A549 (cell line): ENCODE data around the gene LRIG1. TPM values are rescaled to one million over a fixed set of nuclear protein-coding genes. Genes with fewer than 3 reads are reported as not detected.

Experiments
- ATAC-seq, 2 experiments: fragments of 200-7000 bp in 1 of 2; fragments of >200 bp in 1 of 2; cut with Nextera tagmentation in 1 of 2; cut with Tn5 transposase in 1 of 2; 3 replicates each; pipeline versions ENCODE4 v1.8.0 to v1.9.1; 2018 to 2020; ENCODE audit warnings: mild to moderate bottlenecking in 1 of 2, moderate library complexity in 1 of 2
- CTCF ChIA-PET: fragments of 300-600 bp; sonication (Branson Sonifier 250); formaldehyde crosslinking; extraction: SDS; loops from one replicate; lab custom pipeline; 2021; ENCODE audit warnings: antibody characterized with exemption, inconsistent platforms; lab: Yijun Ruan, JAX
- POLR2A ChIA-PET: fragments of 350-600 bp; formaldehyde crosslinking; extraction: SDS; loops from one replicate; lab custom pipeline; 2021; ENCODE audit warnings: antibody characterized with exemption, inconsistent platforms; lab: Yijun Ruan, JAX
- DNase-seq, 2 experiments: peaks; one replicate each; pipeline versions ENCODE4 v3.0.0 to v3.0.0-alpha.2; 2011 to 2016; ENCODE audit warnings: low read depth in 1 of 2, low spot score in 1 of 2
- FAIRE-seq: peaks from 2 replicates; lab custom pipeline; 2011; peaks lifted over from hg19 to GRCh38; lab: Jason Lieb, UNC
- H3K27ac ChIP-seq, 2 experiments: fragments of >200 bp; sonication (Bioruptor Twin); formaldehyde crosslinking; 3 replicates each; pipeline ENCODE4 v1.5.1; 2016 to 2017
- H3K4me1 ChIP-seq: fragments of >200 bp; sonication (Bioruptor Twin); formaldehyde crosslinking; 3 replicates; pipeline ENCODE4 v1.6.1; 2016
- H3K4me2 ChIP-seq: fragments of >200 bp; sonication (Bioruptor Twin); formaldehyde crosslinking; 3 replicates; pipeline ENCODE4 v1.6.1; 2016
- H3K4me3 ChIP-seq: fragments of >200 bp; sonication (Bioruptor Twin); formaldehyde crosslinking; 3 replicates; pipeline ENCODE4 v1.5.1; 2016
- H3K9me3 ChIP-seq: fragments of >200 bp; sonication (Bioruptor Twin); formaldehyde crosslinking; 3 replicates; pipeline ENCODE4 v1.6.1; 2016
- CBX2 ChIP-seq: fragments of 200-600 bp; sonication (generic); IDR thresholded peaks from 2 replicates; pipeline ENCODE4 v1.6.1; 2016; ENCODE audit warnings: low read depth, mild to moderate bottlenecking, borderline replicate concordance
- CBX8 ChIP-seq: fragments of 200-600 bp; sonication (generic); IDR thresholded peaks from 2 replicates; pipeline ENCODE4 v1.6.1; 2016
- CHD2 ChIP-seq: fragments of 150-350 bp; IDR thresholded peaks from 2 replicates; pipeline ENCODE4 v1.6.1; 2014; ENCODE audit warnings: low read length; ENCODE audit not compliant: partially characterized antibody
- CHD4 ChIP-seq: fragments of 200-600 bp; sonication (generic); IDR thresholded peaks from 2 replicates; pipeline ENCODE4 v1.6.1; 2016; ENCODE audit warnings: antibody characterized with exemption, mild to moderate bottlenecking, borderline replicate concordance
- EHF ChIP-seq: fragments of 250-450 bp; sonication (Bioruptor Pico); IDR thresholded peaks from 2 replicates; pipeline ENCODE4 v1.5.0; 2020; ENCODE audit warnings: mild to moderate bottlenecking
- EHMT2 ChIP-seq: fragments of 200-600 bp; sonication (generic); IDR thresholded peaks from 2 replicates; pipeline ENCODE4 v1.6.1; 2016; ENCODE audit warnings: antibody characterized with exemption, low read depth, mild to moderate bottlenecking, moderate library complexity
- EP300 ChIP-seq, 2 experiments: fragments of >200 bp; sonication (Bioruptor Twin); formaldehyde crosslinking; IDR thresholded peaks; 2 replicates in 1 of 2; 3 replicates in 1 of 2; pipeline ENCODE4 v1.6.1; 2016 to 2017
- ESRRA ChIP-seq: fragments of 150-350 bp; IDR thresholded peaks from 2 replicates; pipeline ENCODE4 v1.6.1; 2014; ENCODE audit warnings: mild to moderate bottlenecking, low read length, borderline replicate concordance
- FOXS1 ChIP-seq: fragments of 250-450 bp; sonication (Bioruptor Pico); IDR thresholded peaks from 2 replicates; pipeline ENCODE4 v1.5.0; 2020; ENCODE audit warnings: mild to moderate bottlenecking, moderate library complexity
- GATA3 ChIP-seq: IDR thresholded peaks from 2 replicates; pipeline ENCODE4 v1.6.1; 2012; ENCODE audit warnings: borderline replicate concordance
- HDAC2 ChIP-seq: fragments of 200-600 bp; sonication (generic); IDR thresholded peaks from 2 replicates; pipeline ENCODE4 v1.6.1; 2016
- HOXB13 ChIP-seq: fragments of 250-450 bp; sonication (Bioruptor Pico); IDR thresholded peaks from 2 replicates; pipeline ENCODE4 v1.5.0; 2020; ENCODE audit warnings: low read depth, mild to moderate bottlenecking, moderate library complexity
- HOXB5 ChIP-seq: fragments of 250-450 bp; sonication (Bioruptor Pico); IDR thresholded peaks from 2 replicates; pipeline ENCODE4 v1.5.0; 2020; ENCODE audit warnings: mild to moderate bottlenecking, moderate library complexity
- JUN ChIP-seq, 2 experiments: fragments of >200 bp; sonication (Bioruptor Twin); formaldehyde crosslinking; IDR thresholded peaks; 2 replicates in 1 of 2; 3 replicates in 1 of 2; pipeline ENCODE4 v1.6.1; 2016 to 2017
- JUNB ChIP-seq: fragments of >200 bp; sonication (Bioruptor Twin); formaldehyde crosslinking; IDR thresholded peaks from 2 replicates; pipeline ENCODE4 v1.6.1; 2016
- KDM1A ChIP-seq: fragments of 200-600 bp; sonication (generic); IDR thresholded peaks from 2 replicates; pipeline ENCODE4 v1.6.1; 2016; ENCODE audit warnings: low read depth, mild to moderate bottlenecking
- KDM5A ChIP-seq: fragments of 200-600 bp; sonication (generic); IDR thresholded peaks from 2 replicates; pipeline ENCODE4 v1.6.1; 2016; ENCODE audit warnings: antibody characterized with exemption, mild to moderate bottlenecking
- MAFK ChIP-seq: fragments of 450-650 bp; IDR thresholded peaks from 2 replicates; pipeline ENCODE4 v1.6.1; 2014; ENCODE audit not compliant: partially characterized antibody
- MAZ ChIP-seq: fragments of 150-350 bp; IDR thresholded peaks from 2 replicates; pipeline ENCODE4 v1.6.1; 2014; ENCODE audit warnings: antibody characterized with exemption, low read depth, low read length, borderline replicate concordance
- NFE2L2 ChIP-seq: fragments of 150-350 bp; conservative IDR thresholded peaks from 2 replicates; pipeline ENCODE4 v1.6.1; 2014; ENCODE audit warnings: low read length
- NPAS2 ChIP-seq: fragments of 250-450 bp; sonication (Bioruptor Pico); IDR thresholded peaks from 2 replicates; pipeline ENCODE4 v1.8.0; 2022; ENCODE audit warnings: mild to moderate bottlenecking, moderate library complexity, borderline replicate concordance
- POLR2A ChIP-seq: IDR thresholded peaks from 2 replicates; pipeline ENCODE4 v1.6.1; 2012; ENCODE audit warnings: mild to moderate bottlenecking, low read length
- POLR2AphosphoS2 ChIP-seq: conservative IDR thresholded peaks from 2 replicates; pipeline ENCODE4 v1.6.1; 2012; ENCODE audit warnings: low read length, improper control_type of control experiment, inconsistent platforms
- RFX5 ChIP-seq: fragments of 450-650 bp; IDR thresholded peaks from 2 replicates; pipeline ENCODE4 v1.7.1; 2014; ENCODE audit warnings: antibody characterized with exemption, mild to moderate bottlenecking, moderate library complexity
- SMC3 ChIP-seq: fragments of >200 bp; sonication (Bioruptor Twin); formaldehyde crosslinking; IDR thresholded peaks from 3 replicates; pipeline ENCODE4 v1.6.1; 2018; ENCODE audit warnings: inconsistent platforms
- TP53 ChIP-seq: fragments of 250-450 bp; sonication (Bioruptor Pico); IDR thresholded peaks from 2 replicates; pipeline ENCODE4 v1.5.0; 2021; ENCODE audit warnings: mild to moderate bottlenecking, moderate library complexity
- ZSCAN20 ChIP-seq: fragments of 250-450 bp; sonication (Bioruptor Pico); IDR thresholded peaks from 2 replicates; pipeline ENCODE4 v1.8.0; 2022; ENCODE audit warnings: mild to moderate bottlenecking, moderate library complexity
- WGBS: methylation state at CpG from one replicate; pipeline ENCODE4 v1.1.6; 2017; ENCODE audit errors: missing lambda C conversion rate; 5-methylcytosine and 5-hydroxymethylcytosine counted together
- polyA plus RNA-seq, 4 experiments: library from polyadenylated mRNA; depleted of rRNA in 3 of 4; stranded (reverse); fragments of >200 nt; fragmentation: RNase III in 1 of 4; extraction: RNeasy Plus Mini Kit Qiagen cat#74134 plus additional on column Dnase treatment in 1 of 4; gene quantifications; 2 replicates in 3 of 4; 3 replicates in 1 of 4; pipeline ENCODE4 v1.2.3, GENCODE V29; 2011 to 2017
- TF ChIP-seq, protein P1 (sequence below): fragments of >200 bp; sonication (Bioruptor Twin); formaldehyde crosslinking; IDR thresholded peaks from 2 replicates; pipeline ENCODE4 v1.6.1; 2016
- TF ChIP-seq, protein P2 (sequence below): IDR thresholded peaks from 2 replicates; pipeline ENCODE4 v1.6.1; 2012
- TF ChIP-seq, protein P3 (sequence below): fragments of >200 bp; sonication (Bioruptor Twin); formaldehyde crosslinking; IDR thresholded peaks from 3 replicates; pipeline ENCODE4 v1.5.1; 2016
- TF ChIP-seq, protein P4 (sequence below): fragments of 250-450 bp; sonication (Bioruptor Pico); IDR thresholded peaks from 2 replicates; pipeline ENCODE4 v1.5.0; 2021; ENCODE audit warnings: mild to moderate bottlenecking, moderate library complexity, borderline replicate concordance
- TF ChIP-seq, protein P5 (sequence below): fragments of >200 bp; sonication (Bioruptor Twin); formaldehyde crosslinking; IDR thresholded peaks from 3 replicates; pipeline ENCODE4 v1.6.1; 2016

The LRIG1 gene
- polyA plus RNA-seq, 2 of the 4 experiments (the other 2 are of a cell fraction) = 1.8 to 6.2 TPM

DNA sequence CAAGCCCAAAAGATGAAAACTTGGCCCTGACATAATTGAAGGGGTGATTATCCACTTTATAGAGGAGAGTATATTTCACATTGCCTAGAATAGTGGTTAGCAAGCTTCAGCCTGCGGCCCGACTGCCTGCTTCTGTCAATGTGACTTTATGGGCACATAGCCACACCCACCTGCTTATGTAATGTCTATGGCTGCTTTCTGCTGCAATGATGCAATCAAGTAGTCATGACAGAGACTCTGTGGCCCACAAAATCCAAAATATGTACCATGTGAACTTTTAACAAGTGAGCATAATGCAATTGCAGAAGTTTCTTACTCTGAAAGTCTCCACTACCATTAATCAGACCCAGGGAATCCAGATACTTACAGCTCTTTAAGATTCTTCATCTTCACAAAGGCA, 103.1 kb downstream of the LRIG1 start:
- CTCF ChIA-PET = interaction anchor here (0.7 to 2.4 kb wide), 3 partner anchors 8 to 424 kb away, joined by 3 to 24 read pairs (median 7); no protein-coding TSS in a partner anchor
- Histone ChIP-seq H3K9me3 (no peaks in the 10 kb centered on the region), H3K4me3 (no peak overlapping the region), H3K4me1 (no peaks in the 10 kb centered on the region), H3K4me2 (no peak overlapping the region), H3K27ac (no peak overlapping the region)
- no peak for ATAC-seq
- WGBS = 63% methylated on average over 2 of the region's 2 CpGs
- no peak for FAIRE-seq
- no peak for DNase-seq
- POLR2A ChIA-PET = no interaction called here
- TF ChIP-seq HDAC2 (no peak), EHMT2 (no peak), POLR2AphosphoS2 (no peak), CHD4 (no peak), NPAS2 (CRISPR knock-in tag) (no peak), CBX8 (no peak)
- TF ChIP-seq, protein P1, sequence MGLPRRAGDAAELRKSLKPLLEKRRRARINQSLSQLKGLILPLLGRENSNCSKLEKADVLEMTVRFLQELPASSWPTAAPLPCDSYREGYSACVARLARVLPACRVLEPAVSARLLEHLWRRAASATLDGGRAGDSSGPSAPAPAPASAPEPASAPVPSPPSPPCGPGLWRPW = no peak

DNA sequence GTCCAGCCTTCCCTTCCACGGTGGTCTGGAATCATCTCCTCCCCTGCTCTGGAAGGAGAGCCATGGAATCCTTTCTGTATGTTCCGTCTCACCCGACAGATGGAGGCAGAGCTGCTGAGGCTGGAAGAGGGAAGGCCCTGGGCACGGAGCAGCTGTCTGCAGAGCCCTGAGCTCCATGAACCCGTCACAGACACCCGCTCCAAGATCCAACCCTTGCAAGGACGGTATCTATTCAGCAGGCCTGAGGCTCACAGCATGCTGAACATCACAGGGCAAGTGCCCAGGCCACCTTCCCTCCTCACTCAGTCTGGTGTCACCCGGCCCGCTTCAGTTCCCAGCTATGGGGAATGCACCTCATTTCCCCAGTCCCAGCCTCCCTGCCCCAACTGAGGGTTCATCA, 103.9 kb downstream of the LRIG1 start:
- Histone ChIP-seq H3K27ac (no peak overlapping the region), H3K4me2 (no peak overlapping the region), H3K4me3 (no peak overlapping the region), H3K9me3 (no peaks in the 10 kb centered on the region), H3K4me1 (no peaks in the 10 kb centered on the region)
- ChIA-PET CTCF (interaction anchor here (1.1 to 2.4 kb wide), 3 partner anchors 9 to 143 kb away, joined by 4 to 24 read pairs (median 7); no protein-coding TSS in a partner anchor), POLR2A (no interaction called here)
- ATAC-seq = no peak
- TF ChIP-seq, protein P2, sequence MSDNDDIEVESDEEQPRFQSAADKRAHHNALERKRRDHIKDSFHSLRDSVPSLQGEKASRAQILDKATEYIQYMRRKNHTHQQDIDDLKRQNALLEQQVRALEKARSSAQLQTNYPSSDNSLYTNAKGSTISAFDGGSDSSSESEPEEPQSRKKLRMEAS = no peak
- TF ChIP-seq NFE2L2 (no peak), EP300 (IDR thresholded peaks at IDR 0.05) (no peak), SMC3 (no peak), HDAC2 (no peak), CBX2 (no peak), JUNB (no peak), HOXB5 (CRISPR knock-in tag) (no peak), TP53 (CRISPR knock-in tag) (no peak), RFX5 (no peak), CHD2 (no peak), EHF (no peak), FOXS1 (no peak), ESRRA (no peak)
- TF ChIP-seq, protein P3, sequence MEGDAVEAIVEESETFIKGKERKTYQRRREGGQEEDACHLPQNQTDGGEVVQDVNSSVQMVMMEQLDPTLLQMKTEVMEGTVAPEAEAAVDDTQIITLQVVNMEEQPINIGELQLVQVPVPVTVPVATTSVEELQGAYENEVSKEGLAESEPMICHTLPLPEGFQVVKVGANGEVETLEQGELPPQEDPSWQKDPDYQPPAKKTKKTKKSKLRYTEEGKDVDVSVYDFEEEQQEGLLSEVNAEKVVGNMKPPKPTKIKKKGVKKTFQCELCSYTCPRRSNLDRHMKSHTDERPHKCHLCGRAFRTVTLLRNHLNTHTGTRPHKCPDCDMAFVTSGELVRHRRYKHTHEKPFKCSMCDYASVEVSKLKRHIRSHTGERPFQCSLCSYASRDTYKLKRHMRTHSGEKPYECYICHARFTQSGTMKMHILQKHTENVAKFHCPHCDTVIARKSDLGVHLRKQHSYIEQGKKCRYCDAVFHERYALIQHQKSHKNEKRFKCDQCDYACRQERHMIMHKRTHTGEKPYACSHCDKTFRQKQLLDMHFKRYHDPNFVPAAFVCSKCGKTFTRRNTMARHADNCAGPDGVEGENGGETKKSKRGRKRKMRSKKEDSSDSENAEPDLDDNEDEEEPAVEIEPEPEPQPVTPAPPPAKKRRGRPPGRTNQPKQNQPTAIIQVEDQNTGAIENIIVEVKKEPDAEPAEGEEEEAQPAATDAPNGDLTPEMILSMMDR = no peak
- FAIRE-seq = no peak
- 75% methylated on average over 7 of the region's 9 CpGs for WGBS
- DNase-seq = no peak

DNA sequence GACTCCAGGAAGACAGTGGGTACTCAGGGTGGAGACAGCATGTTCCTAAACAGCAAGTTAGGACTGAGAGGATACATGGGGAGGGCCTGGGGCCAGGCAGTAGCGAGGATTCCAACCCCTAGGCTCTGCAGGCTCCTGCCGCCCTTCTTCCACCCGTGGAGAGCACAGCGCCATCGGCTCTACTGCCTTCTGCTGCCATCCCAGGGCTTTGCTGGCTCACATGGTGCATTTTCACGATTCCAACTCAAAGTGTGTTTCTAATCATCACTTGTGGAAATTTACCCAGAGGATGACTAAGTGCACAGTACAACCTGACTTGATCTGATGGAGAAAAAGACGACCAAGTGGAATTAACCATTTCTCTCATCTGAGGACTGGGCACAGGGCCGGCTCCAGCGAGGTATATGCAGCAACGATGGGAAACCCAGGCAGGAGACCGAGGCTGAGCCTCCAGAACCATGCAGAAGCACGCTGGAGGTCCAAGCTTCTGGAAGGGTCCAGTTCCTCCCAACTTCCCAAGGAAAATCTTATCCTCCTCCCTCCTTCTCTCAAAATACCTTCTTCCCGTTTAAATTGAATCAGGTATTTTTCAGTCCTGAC, 104.6 kb downstream of the LRIG1 start:
- ATAC-seq (no peak), DNase-seq (no peak), FAIRE-seq (no peak)
- Histone ChIP-seq H3K27ac (no peak overlapping the region), H3K4me3 (no peak overlapping the region), H3K9me3 (no peaks in the 10 kb centered on the region), H3K4me2 (no peak overlapping the region), H3K4me1 (no peaks in the 10 kb centered on the region)
- 79% methylated on average over 8 of the region's 13 CpGs for WGBS
- ChIA-PET CTCF (interaction anchor here (1.2 to 2.4 kb wide), 2 partner anchors 12 to 142 kb away, joined by 4 to 24 read pairs; no protein-coding TSS in a partner anchor), POLR2A (no interaction called here)
- TF ChIP-seq HOXB13 = no peak
- no peak for TF ChIP-seq KDM1A
- no peak for TF ChIP-seq GATA3
- TF ChIP-seq JUN (IDR thresholded peaks at IDR 0.05) = no peak
- TF ChIP-seq POLR2A = no peak
- no peak for TF ChIP-seq CHD4
- TF ChIP-seq, protein P4, sequence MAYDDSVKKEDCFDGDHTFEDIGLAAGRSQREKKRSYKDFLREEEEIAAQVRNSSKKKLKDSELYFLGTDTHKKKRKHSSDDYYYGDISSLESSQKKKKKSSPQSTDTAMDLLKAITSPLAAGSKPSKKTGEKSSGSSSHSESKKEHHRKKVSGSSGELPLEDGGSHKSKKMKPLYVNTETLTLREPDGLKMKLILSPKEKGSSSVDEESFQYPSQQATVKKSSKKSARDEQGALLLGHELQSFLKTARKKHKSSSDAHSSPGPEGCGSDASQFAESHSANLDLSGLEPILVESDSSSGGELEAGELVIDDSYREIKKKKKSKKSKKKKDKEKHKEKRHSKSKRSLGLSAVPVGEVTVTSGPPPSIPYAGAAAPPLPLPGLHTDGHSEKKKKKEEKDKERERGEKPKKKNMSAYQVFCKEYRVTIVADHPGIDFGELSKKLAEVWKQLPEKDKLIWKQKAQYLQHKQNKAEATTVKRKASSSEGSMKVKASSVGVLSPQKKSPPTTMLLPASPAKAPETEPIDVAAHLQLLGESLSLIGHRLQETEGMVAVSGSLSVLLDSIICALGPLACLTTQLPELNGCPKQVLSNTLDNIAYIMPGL = no peak
- TF ChIP-seq RFX5 = no peak
- TF ChIP-seq MAFK = no peak
- TF ChIP-seq, protein P5, sequence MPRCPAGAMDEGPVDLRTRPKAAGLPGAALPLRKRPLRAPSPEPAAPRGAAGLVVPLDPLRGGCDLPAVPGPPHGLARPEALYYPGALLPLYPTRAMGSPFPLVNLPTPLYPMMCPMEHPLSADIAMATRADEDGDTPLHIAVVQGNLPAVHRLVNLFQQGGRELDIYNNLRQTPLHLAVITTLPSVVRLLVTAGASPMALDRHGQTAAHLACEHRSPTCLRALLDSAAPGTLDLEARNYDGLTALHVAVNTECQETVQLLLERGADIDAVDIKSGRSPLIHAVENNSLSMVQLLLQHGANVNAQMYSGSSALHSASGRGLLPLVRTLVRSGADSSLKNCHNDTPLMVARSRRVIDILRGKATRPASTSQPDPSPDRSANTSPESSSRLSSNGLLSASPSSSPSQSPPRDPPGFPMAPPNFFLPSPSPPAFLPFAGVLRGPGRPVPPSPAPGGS = no peak
- no peak for TF ChIP-seq ZSCAN20 (CRISPR knock-in tag)
- no peak for TF ChIP-seq MAZ
- TF ChIP-seq CBX8 = no peak
- TF ChIP-seq EHMT2 = no peak
- TF ChIP-seq KDM5A = no peak
